Liver (tissue), 9 donors: ENCODE measurements around the gene MOB3B. TPM values are rescaled to one million over a fixed set of nuclear protein-coding genes. Genes with fewer than 3 reads are reported as not detected.

Source experiments
- DNase-seq: peaks from one replicate; pipeline ENCODE4 v3.0.0-alpha.2; 2017; ENCODE audit warnings: low spot score
- H3K27ac ChIP-seq, 2 donors: one replicate each; pipeline ENCODE4 v1.7.0; 2013; ENCODE audit warnings: inconsistent platforms in 2 of 2, low read length in 2 of 2, control low read depth in 1 of 2, low read depth in 1 of 2, mild to moderate bottlenecking in 1 of 2
- H3K27me3 ChIP-seq, 4 donors: one replicate each; pipeline versions ENCODE4 v1.6.1 to v1.7.0; 2013; ENCODE audit warnings: low read length in 3 of 4, inconsistent platforms in 1 of 4, mild to moderate bottlenecking in 1 of 4, moderate library complexity in 1 of 4; ENCODE audit not compliant: control insufficient read depth in 4 of 4, insufficient read depth in 4 of 4
- H3K36me3 ChIP-seq, 4 donors: one replicate each; pipeline versions ENCODE4 v1.6.1 to v1.7.0; 2013; ENCODE audit warnings: low read length in 3 of 4, mild to moderate bottlenecking in 3 of 4, low read depth in 1 of 4, moderate library complexity in 1 of 4; ENCODE audit not compliant: control insufficient read depth in 4 of 4, insufficient read depth in 3 of 4
- H3K4me1 ChIP-seq, 4 donors: one replicate each; pipeline versions ENCODE4 v1.6.1 to v1.7.0; 2013; ENCODE audit warnings: low read length in 3 of 4, mild to moderate bottlenecking in 3 of 4, moderate library complexity in 1 of 4; ENCODE audit not compliant: control insufficient read depth in 4 of 4, insufficient read depth in 4 of 4
- H3K4me3 ChIP-seq, 3 donors: one replicate each; pipeline versions ENCODE4 v1.6.1 to v1.7.0; 2013; ENCODE audit warnings: low read length in 3 of 3, control low read depth in 1 of 3, low read depth in 1 of 3, mild to moderate bottlenecking in 1 of 3
- H3K9ac ChIP-seq, 2 donors: one replicate each; pipeline ENCODE4 v1.7.0; 2013; ENCODE audit warnings: low read length in 2 of 2, mild to moderate bottlenecking in 2 of 2, moderate library complexity in 2 of 2, control low read depth in 1 of 2, low read depth in 1 of 2
- H3K9me3 ChIP-seq, 4 donors: one replicate each; pipeline versions ENCODE4 v1.6.1 to v1.7.0; 2013; ENCODE audit warnings: low read length in 3 of 4; ENCODE audit not compliant: control insufficient read depth in 4 of 4
- FOXA1 ChIP-seq: IDR thresholded peaks from 2 replicates; pipeline ENCODE4 v1.6.1; 2016; ENCODE audit warnings: antibody characterized with exemption
- FOXA2 ChIP-seq: IDR thresholded peaks from 2 replicates; pipeline ENCODE4 v1.6.1; 2016; ENCODE audit warnings: antibody characterized with exemption
- GABPA ChIP-seq, 2 donors: IDR thresholded peaks in 1 of 2; conservative IDR thresholded peaks in 1 of 2; 2 replicates each; pipeline ENCODE4 v1.6.1; 2016; ENCODE audit warnings: antibody characterized with exemption in 2 of 2, mild to moderate bottlenecking in 1 of 2, moderate library complexity in 1 of 2
- HNF4A ChIP-seq, 2 donors: conservative IDR thresholded peaks; 2 replicates each; pipeline ENCODE4 v1.6.1; 2016; ENCODE audit warnings: antibody characterized with exemption in 2 of 2, mild to moderate bottlenecking in 2 of 2
- HNF4G ChIP-seq: IDR thresholded peaks from 2 replicates; pipeline ENCODE4 v1.6.1; 2016; ENCODE audit warnings: antibody characterized with exemption
- JUND ChIP-seq, 2 donors: IDR thresholded peaks; 2 replicates each; pipeline ENCODE4 v1.6.1; 2016; ENCODE audit warnings: antibody characterized with exemption in 2 of 2
- MAX ChIP-seq: IDR thresholded peaks from 2 replicates; pipeline ENCODE4 v1.6.1; 2016; ENCODE audit warnings: antibody characterized with exemption
- NR2F2 ChIP-seq: IDR thresholded peaks from 2 replicates; pipeline ENCODE4 v1.6.1; 2016; ENCODE audit warnings: antibody characterized with exemption
- REST ChIP-seq: IDR thresholded peaks from 2 replicates; pipeline ENCODE4 v1.6.1; 2016; ENCODE audit warnings: antibody characterized with exemption, mild to moderate bottlenecking
- RXRA ChIP-seq, 2 donors: IDR thresholded peaks; 2 replicates each; pipeline ENCODE4 v1.6.1; 2017 to 2018; ENCODE audit warnings: antibody characterized with exemption in 2 of 2, mild to moderate bottlenecking in 1 of 2
- SP1 ChIP-seq: IDR thresholded peaks from 2 replicates; pipeline ENCODE4 v1.6.1; 2018; ENCODE audit warnings: antibody characterized with exemption, mild to moderate bottlenecking
- TAF1 ChIP-seq: conservative IDR thresholded peaks from 2 replicates; pipeline ENCODE4 v1.6.1; 2016; ENCODE audit warnings: antibody characterized with exemption, mild to moderate bottlenecking
- YY1 ChIP-seq: IDR thresholded peaks from 2 replicates; pipeline ENCODE4 v1.6.1; 2016; ENCODE audit warnings: antibody characterized with exemption, mild to moderate bottlenecking
- ZBTB33 ChIP-seq: IDR thresholded peaks from 2 replicates; pipeline ENCODE4 v1.6.1; 2016; ENCODE audit warnings: antibody characterized with exemption
- WGBS: extraction: QIAGEN DNeasy Blood & Tissue Kit; methylation state at CpG from one replicate; pipeline ENCODE4 v1.1.7; 2013; 5-methylcytosine and 5-hydroxymethylcytosine counted together
- polyA plus RNA-seq, 2 donors: library from polyadenylated mRNA; stranded (reverse) in 1 of 2; unstranded in 1 of 2; fragments of 200-250 nt in 1 of 2; fragments of >200 nt in 1 of 2; fragmentation: Nextera tagmentation in 1 of 2; extraction: Ambion mirVana in 1 of 2; gene quantifications; one replicate each; pipeline versions ENCODE4 v1.2.1 to v1.2.3, GENCODE V29; 2013 to 2015
- total RNA-seq, 2 donors: library from RNA; depleted of rRNA; stranded (reverse); fragments of >200 nt; gene quantifications; one replicate each; pipeline ENCODE4 v1.2.3, GENCODE V29; 2014
- donor health status: healthy.
- donor health status: healthy.
- donor health status: healthy.
- donor health status: healthy.
- donor health status: healthy.

Gene MOB3B
- total and polyA plus RNA-seq, 4 donors: 0.36 to 1.1 (median 0.76) TPM

- Histone ChIP-seq H3K27ac (no peak overlapping the region), H3K4me3 (no peak overlapping the region), H3K36me3 (no peaks in the 10 kb centered on the region), H3K4me1 (no peaks in the 10 kb centered on the region), H3K9ac (no peak overlapping the region), H3K27me3 (no peaks in the 10 kb centered on the region), H3K9me3 (no peaks in the 10 kb centered on the region)
- 93% methylated on average over 3 of the region's 3 CpGs for WGBS
- DNase-seq: no peak
- no peak for TF ChIP-seq RXRA (IDR thresholded peaks at IDR 0.05)
- TF ChIP-seq NR2F2: no peak
- TF ChIP-seq TAF1: no peak
- TF ChIP-seq FOXA1: no peak
- no peak for TF ChIP-seq YY1
- TF ChIP-seq REST: no peak
- no peak for TF ChIP-seq GABPA (IDR thresholded peaks at IDR 0.05 in 1 of 2, conservative IDR thresholded peaks at IDR 0.05 in 1 of 2)
- no peak for TF ChIP-seq SP1
- TF ChIP-seq HNF4A (conservative IDR thresholded peaks at IDR 0.05): no peak
- TF ChIP-seq JUND (IDR thresholded peaks at IDR 0.05): no peak
- no peak for TF ChIP-seq HNF4G
- TF ChIP-seq FOXA2: no peak
- TF ChIP-seq MAX: no peak
- no peak for TF ChIP-seq ZBTB33
Measured at GRCh38 chr9:27427272-27427643, 102.4 kb downstream of the MOB3B start.

- H3K9me3 ChIP-seq: no peaks in the 10 kb centered on the region
- 95% methylated on average over 5 of the region's 5 CpGs for WGBS
- H3K9ac ChIP-seq: no peak overlapping the region
- H3K4me1 ChIP-seq: no peaks in the 10 kb centered on the region
- no peak overlapping the region for H3K4me3 ChIP-seq
- no peak for DNase-seq
- H3K27me3 ChIP-seq: no peaks in the 10 kb centered on the region
- no peaks in the 10 kb centered on the region for H3K36me3 ChIP-seq
- no peak overlapping the region for H3K27ac ChIP-seq
- no peak for TF ChIP-seq GABPA (IDR thresholded peaks at IDR 0.05 in 1 of 2, conservative IDR thresholded peaks at IDR 0.05 in 1 of 2)
- no peak for TF ChIP-seq FOXA1
Measured at GRCh38 chr9:27426511-27427271, 102.9 kb downstream of the MOB3B start.
